Activated naive CD4-positive, alpha-beta T cell treated with Interleukin-2 at 50 U/mL for 16 hours (primary cell): ENCODE results near the gene TMEM179.

ENCODE experiments used
- DNase-seq: peaks from one replicate; pipeline ENCODE4 v3.0.0-alpha.2; 2020

TMEM179 gene

GRCh38 chr14:104554088-104554607 is 50.4 kb downstream of the TMEM179 start:
- DNase-seq, result no peak

GRCh38 chr14:104553166-104554087 is 51.1 kb downstream of the TMEM179 start:
- DNase-seq, result no peak

- DNase-seq, result no peak
Measured at GRCh38 chr14:104552738-104553125, 51.8 kb downstream of the TMEM179 start.

- DNase-seq, result no peak
Measured at GRCh38 chr14:104551851-104552737, 52.5 kb downstream of the TMEM179 start.

GRCh38 chr14:104550861-104551728 is 53.5 kb downstream of the TMEM179 start:
- no peak for DNase-seq

- DNase-seq, result no peak
Measured at GRCh38 chr14:104550340-104550860, 54.2 kb downstream of the TMEM179 start.

GRCh38 chr14:104549536-104550339 is 54.8 kb downstream of the TMEM179 start:
- no peak for DNase-seq

- no peak for DNase-seq
Measured at GRCh38 chr14:104548802-104549535, 55.6 kb downstream of the TMEM179 start.

GRCh38 chr14:104547998-104548700 is 56.4 kb downstream of the TMEM179 start:
- DNase-seq, result no peak

- DNase-seq, result no peak
Measured at GRCh38 chr14:104547310-104547997, 57.1 kb downstream of the TMEM179 start.

GRCh38 chr14:104546591-104547309 is 57.8 kb downstream of the TMEM179 start:
- no peak for DNase-seq

GRCh38 chr14:104545942-104546501 is 58.5 kb downstream of the TMEM179 start:
- no peak for DNase-seq

- no peak for DNase-seq
Measured at GRCh38 chr14:104545151-104545941, 59.2 kb downstream of the TMEM179 start.

GRCh38 chr14:104544362-104544961 is 60.1 kb downstream of the TMEM179 start:
- DNase-seq, result no peak

GRCh38 chr14:104542871-104543830 is 61.4 kb downstream of the TMEM179 start:
- DNase-seq, result no peak
